IMR-90 (cell line): Measurements from ENCODE around the gene MAOB. TPM values are rescaled to one million over a fixed set of nuclear protein-coding genes. Genes with fewer than 3 reads are reported as not detected.

ENCODE experiments used
- ATAC-seq: fragments of 200-7000 bp; cut with Tn5 transposase; 2 replicates; pipeline ENCODE4 v1.9.1; 2020; ENCODE audit warnings: low read depth, mild to moderate bottlenecking, moderate library complexity
- BruUV-seq: library from RNA; stranded (reverse); fragments of 400-500 nt; replicated peaks from 2 replicates; lab custom pipeline; 2021; lab: Mats Ljungman, UMichigan
- CTCF ChIA-PET: fragments of 300-600 bp; formaldehyde crosslinking; extraction: SDS; loops from one replicate; lab custom pipeline; 2021; ENCODE audit warnings: antibody characterized with exemption; lab: Yijun Ruan, JAX
- POLR2A ChIA-PET: fragments of 300-600 bp; sonication (Branson Sonifier 250); formaldehyde crosslinking; loops from one replicate; lab custom pipeline; 2022; ENCODE audit warnings: antibody characterized with exemption; ENCODE audit not compliant: unreplicated experiment; lab: Charles Lee
- DNase-seq: peaks from one replicate; pipeline ENCODE4 v3.0.0; 2013
- H2AFZ ChIP-seq: replicated peaks from 2 replicates; pipeline ENCODE3; 2013; ENCODE audit warnings: low read length, mild to moderate bottlenecking; ENCODE audit not compliant: poor library complexity
- H2AK5ac ChIP-seq: 2 replicates; pipeline ENCODE4 v1.6.1; 2013; ENCODE audit warnings: low read depth, low read length, inconsistent platforms
- H2AK9ac ChIP-seq: replicated peaks from 2 replicates; pipeline ENCODE3; 2013; ENCODE audit warnings: mild to moderate bottlenecking, low read depth, low read length, moderate library complexity; ENCODE audit not compliant: poor library complexity
- H2BK120ac ChIP-seq: 2 replicates; pipeline ENCODE4 v1.6.1; 2013; ENCODE audit warnings: low read depth, low read length, inconsistent platforms
- H2BK15ac ChIP-seq: 3 replicates; pipeline ENCODE4 v1.6.1; 2013; ENCODE audit warnings: low read depth, low read length, inconsistent platforms
- H2BK20ac ChIP-seq: 2 replicates; pipeline ENCODE4 v1.6.1; 2013; ENCODE audit warnings: low read depth, mild to moderate bottlenecking, inconsistent platforms, low read length, moderate library complexity
- H2BK5ac ChIP-seq: 2 replicates; pipeline ENCODE4 v1.6.1; 2013; ENCODE audit warnings: mild to moderate bottlenecking, low read depth, low read length, inconsistent platforms; ENCODE audit not compliant: poor library complexity, severe bottlenecking
- H3K14ac ChIP-seq: replicated peaks from 2 replicates; pipeline ENCODE4 v1.6.1; 2013; ENCODE audit warnings: low read depth, low read length, inconsistent platforms
- H3K18ac ChIP-seq: 2 replicates; pipeline ENCODE4 v1.6.1; 2013; ENCODE audit warnings: low read depth, low read length, control low read depth
- H3K23ac ChIP-seq: 2 replicates; pipeline ENCODE4 v1.6.1; 2013; ENCODE audit warnings: low read depth, low read length, inconsistent platforms
- H3K27ac ChIP-seq: 2 replicates; pipeline ENCODE4 v1.5.1; 2013; ENCODE audit warnings: mild to moderate bottlenecking, control low read depth, low read length; ENCODE audit not compliant: insufficient read depth
- H3K27me3 ChIP-seq: 2 replicates; pipeline ENCODE4 v1.6.1; 2013; ENCODE audit warnings: low read length; ENCODE audit not compliant: control insufficient read depth, insufficient read depth
- H3K36me3 ChIP-seq: 2 replicates; pipeline ENCODE4 v1.6.1; 2013; ENCODE audit warnings: low read length, mixed read lengths; ENCODE audit not compliant: control insufficient read depth, insufficient read depth
- H3K4ac ChIP-seq: 2 replicates; pipeline ENCODE4 v1.6.1; 2013; ENCODE audit warnings: low read depth, low read length, inconsistent platforms
- H3K4me1 ChIP-seq: 2 replicates; pipeline ENCODE4 v1.6.1; 2013; ENCODE audit warnings: low read length, mixed read lengths; ENCODE audit not compliant: control insufficient read depth, insufficient read depth
- H3K4me2 ChIP-seq: 2 replicates; pipeline ENCODE4 v1.6.1; 2013; ENCODE audit warnings: low read depth, mild to moderate bottlenecking, control low read depth, low read length, moderate library complexity
- H3K4me3 ChIP-seq: 2 replicates; pipeline ENCODE4 v1.5.1; 2013; ENCODE audit warnings: low read depth, mild to moderate bottlenecking, control low read depth, low read length, moderate library complexity; ENCODE audit not compliant: insufficient read depth
- H3K56ac ChIP-seq: 2 replicates; pipeline ENCODE4 v1.6.1; 2013; ENCODE audit warnings: low read length, inconsistent platforms; ENCODE audit not compliant: insufficient read depth; ENCODE audit errors: extremely low read depth
- H3K79me1 ChIP-seq, 2 experiments: 2 replicates each; pipeline ENCODE4 v1.6.1; 2013; ENCODE audit warnings: low read length in 2 of 2, inconsistent platforms in 1 of 2, low read depth in 1 of 2
- H3K9ac ChIP-seq: 2 replicates; pipeline ENCODE4 v1.6.1; 2013; ENCODE audit warnings: low read depth, low read length, control low read depth
- H3K9me1 ChIP-seq: 2 replicates; pipeline ENCODE4 v1.6.1; 2013; ENCODE audit warnings: low read length, inconsistent platforms; ENCODE audit not compliant: insufficient read depth
- H3K9me3 ChIP-seq: 2 replicates; pipeline ENCODE4 v1.6.1; 2013; ENCODE audit warnings: low read length; ENCODE audit not compliant: control insufficient read depth, insufficient read depth
- H4K20me1 ChIP-seq: 2 replicates; pipeline ENCODE4 v1.6.1; 2013; ENCODE audit warnings: low read length, inconsistent platforms; ENCODE audit not compliant: insufficient read depth
- H4K5ac ChIP-seq: 2 replicates; pipeline ENCODE4 v1.6.1; 2013; ENCODE audit warnings: mild to moderate bottlenecking, low read depth, low read length, control low read depth
- H4K8ac ChIP-seq, 2 experiments: 2 replicates each; pipeline ENCODE4 v1.6.1; 2013; ENCODE audit warnings: low read depth in 2 of 2, low read length in 2 of 2, control low read depth in 1 of 2, inconsistent platforms in 1 of 2
- H4K91ac ChIP-seq: 2 replicates; pipeline ENCODE4 v1.6.1; 2013; ENCODE audit warnings: low read depth, low read length, inconsistent platforms; ENCODE audit not compliant: insufficient read depth
- CEBPB ChIP-seq: IDR thresholded peaks from 2 replicates; pipeline ENCODE4 v1.6.1; 2012; ENCODE audit warnings: low read depth, low read length, improper control_type of control experiment
- CHD1 ChIP-seq: IDR thresholded peaks from 2 replicates; pipeline ENCODE4 v1.6.1; 2012; ENCODE audit warnings: low read depth, low read length, improper control_type of control experiment
- RCOR1 ChIP-seq: IDR thresholded peaks from 2 replicates; pipeline ENCODE4 v1.6.1; 2012; ENCODE audit warnings: mild to moderate bottlenecking, low read length, improper control_type of control experiment; ENCODE audit not compliant: insufficient replicate concordance
- RFX5 ChIP-seq: IDR thresholded peaks from 2 replicates; pipeline ENCODE4 v1.8.0; 2012; ENCODE audit warnings: low read depth, mild to moderate bottlenecking, low read length, moderate library complexity
- WGBS, 2 experiments: methylation state at CpG; one replicate each; pipeline versions ENCODE4 v1.1.5 to v1.1.7; 2013; ENCODE audit warnings: missing lambda C conversion rate in 2 of 2; ENCODE audit not compliant: insufficient read length in 1 of 2; ENCODE audit errors: extremely low coverage in 2 of 2; 5-methylcytosine and 5-hydroxymethylcytosine counted together
- dilution Hi-C: fragments of 300-500 bp; cut with HindIII; formaldehyde crosslinking; loops from one replicate; pipeline ENCODE4 v1.14.3; 2018; ENCODE audit warnings: low sequenced_read_pairs; ENCODE audit not compliant: unreplicated experiment
- in situ Hi-C: fragments of 300-500 bp; cut with MboI; formaldehyde crosslinking; loops from 3 replicates; pipeline ENCODE4 v1.14.3; 2019; ENCODE audit warnings: low sequenced_read_pairs, inconsistent platforms, mixed read lengths
- intact Hi-C: fragments of 100-400 bp; cut with micrococcal nuclease; formaldehyde crosslinking; loops from 2 replicates; pipeline ENCODE4 v1.10.0; 2022
- polyA plus RNA-seq, 3 experiments: library from polyadenylated mRNA; depleted of rRNA; stranded (reverse); fragments of >200 nt; gene quantifications; 2 replicates each; pipeline ENCODE4 v1.2.3, GENCODE V29; 2012; ENCODE audit warnings: low replicate concordance in 1 of 3
- total RNA-seq: library from RNA; depleted of rRNA; stranded (reverse); fragments of >200 nt; gene quantifications from 2 replicates; pipeline ENCODE4 v1.2.3, GENCODE V29; 2012
- TF ChIP-seq, protein P1 (sequence below): fragments of 150-350 bp; IDR thresholded peaks from 2 replicates; pipeline ENCODE4 v1.6.1; 2016; ENCODE audit warnings: low read depth, mild to moderate bottlenecking, low read length, moderate library complexity, borderline replicate concordance

MAOB gene
- total and polyA plus RNA-seq, 2 of the 4 experiments (the other 2 are of a cell fraction), result 0.36 to 0.46 TPM

GRCh38 chrX:43753637-43754036, 128.6 kb downstream of the MAOB start:
- POLR2A ChIA-PET, result no interaction called here
- Histone ChIP-seq H2BK20ac (no peak overlapping the region), H3K36me3 (no peaks in the 10 kb centered on the region), H3K9ac (no peak overlapping the region), H3K9me1 (no peaks in the 10 kb centered on the region), H3K23ac (no peak overlapping the region), H2BK5ac (no peak overlapping the region), H3K4me3 (no peak overlapping the region), H3K14ac (no peak overlapping the region), H3K4me1 (no peaks in the 10 kb centered on the region), H2AK9ac (no peak overlapping the region), H3K4ac (no peak overlapping the region), H4K8ac (no peak overlapping the region), H3K27me3 (peaks cover 3% of the 10 kb centered on the region), H3K18ac (no peak overlapping the region), H3K56ac (no peak overlapping the region), H3K27ac (no peak overlapping the region), H2BK120ac (no peak overlapping the region), H3K9me3 (peaks cover 2% of the 10 kb centered on the region; the same call in 1 of the 2 replicates), H2AFZ (no peak overlapping the region), H2BK15ac (no peak overlapping the region), H4K91ac (no peak overlapping the region), H4K20me1 (no peaks in the 10 kb centered on the region), H3K79me1 (no peaks in the 10 kb centered on the region), H3K4me2 (no peak overlapping the region), H2AK5ac (no peak overlapping the region), H4K5ac (no peak overlapping the region)
- dilution Hi-C loops, result no loop called here
- in situ Hi-C loops, result loop anchor here (5.0 kb wide), 1 partner anchor 191 kb away; no protein-coding TSS in a partner anchor
- TF ChIP-seq CEBPB (no peak), RFX5 (no peak), RCOR1 (no peak), CHD1 (no peak)
- TF ChIP-seq, protein P1, sequence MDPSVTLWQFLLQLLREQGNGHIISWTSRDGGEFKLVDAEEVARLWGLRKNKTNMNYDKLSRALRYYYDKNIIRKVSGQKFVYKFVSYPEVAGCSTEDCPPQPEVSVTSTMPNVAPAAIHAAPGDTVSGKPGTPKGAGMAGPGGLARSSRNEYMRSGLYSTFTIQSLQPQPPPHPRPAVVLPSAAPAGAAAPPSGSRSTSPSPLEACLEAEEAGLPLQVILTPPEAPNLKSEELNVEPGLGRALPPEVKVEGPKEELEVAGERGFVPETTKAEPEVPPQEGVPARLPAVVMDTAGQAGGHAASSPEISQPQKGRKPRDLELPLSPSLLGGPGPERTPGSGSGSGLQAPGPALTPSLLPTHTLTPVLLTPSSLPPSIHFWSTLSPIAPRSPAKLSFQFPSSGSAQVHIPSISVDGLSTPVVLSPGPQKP, result no peak
- CTCF ChIA-PET, result no interaction called here
- DNase-seq (no peak), ATAC-seq (no peak)
- intact Hi-C loops, result no loop called here
- no TSS peak for BruUV-seq
- 57% methylated on average over 1 of the region's 3 CpGs; no CpG with 5 or more reads in 1 of the 2 experiments for WGBS, 2 experiments
